ENCODE data around the gene PLA1A.

DNA sequence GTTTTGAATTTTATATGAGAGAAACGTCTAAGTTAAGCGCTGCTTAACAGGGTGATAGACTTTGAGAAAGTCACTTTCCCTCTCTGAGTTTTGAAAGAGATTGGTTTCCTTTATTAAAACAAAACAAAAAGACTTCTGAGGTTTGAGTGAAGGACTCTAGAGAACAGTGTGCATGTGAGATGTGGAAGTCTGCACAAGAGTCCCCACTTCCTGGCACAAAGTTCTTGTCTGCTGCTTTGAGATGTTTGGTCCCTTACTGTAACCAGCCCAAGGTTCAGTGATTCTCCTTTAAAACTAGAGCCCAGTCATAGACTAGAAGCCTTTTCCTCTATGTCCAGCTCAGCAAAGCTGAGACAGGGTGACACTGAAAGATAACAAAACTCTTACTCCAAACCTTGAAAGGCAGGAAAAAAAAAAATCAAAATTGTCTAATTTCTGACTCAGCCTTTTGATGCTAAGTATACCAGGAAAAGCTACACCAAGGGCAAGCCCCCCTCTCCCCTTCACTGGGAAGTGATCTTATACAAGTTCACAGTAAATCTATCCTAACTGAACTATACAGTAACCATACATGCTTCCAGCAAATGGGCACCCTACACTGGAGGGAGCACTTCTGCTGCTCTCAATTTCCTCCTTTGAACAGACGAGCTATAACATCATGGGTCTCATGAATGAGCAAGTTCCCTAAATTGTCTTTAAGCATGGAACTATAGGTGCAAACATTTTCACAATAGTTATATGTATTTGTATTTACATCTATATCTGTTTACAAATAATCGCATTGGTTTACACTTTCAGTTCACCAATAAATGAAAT is 60.4 kb downstream of the PLA1A start:
- TF ChIP-seq CTCF (IDR thresholded peaks at IDR 0.05) (no peak), POLR2A (IDR thresholded peaks at IDR 0.05) (no peak)
